HG03135 (cell line): ENCODE data around the gene SRD5A1.

ENCODE experiments used
- ATAC-seq: cut with Tn5 transposase; IDR thresholded peaks from one replicate; pipeline ENCODE4 v1.9.1; 2021; ENCODE audit warnings: mild to moderate bottlenecking, moderate library complexity; ENCODE audit not compliant: unreplicated experiment

Gene SRD5A1

GRCh38 chr5:6723816-6724300 lies 90.6 kb downstream of the SRD5A1 start:
- ATAC-seq: no peak
